Activated CD4-positive, CD25-positive, alpha-beta regulatory T cell (primary cell): ENCODE data around the gene TCF12.
A peak's percentile ranks its signal among the peaks of the same experiment; 100 is the strongest.

Source experiments
- DNase-seq, 4 experiments: peaks; one replicate each; lab custom pipeline; 2025; lab: John Stamatoyannopoulos, UW

The TCF12 gene

DNA sequence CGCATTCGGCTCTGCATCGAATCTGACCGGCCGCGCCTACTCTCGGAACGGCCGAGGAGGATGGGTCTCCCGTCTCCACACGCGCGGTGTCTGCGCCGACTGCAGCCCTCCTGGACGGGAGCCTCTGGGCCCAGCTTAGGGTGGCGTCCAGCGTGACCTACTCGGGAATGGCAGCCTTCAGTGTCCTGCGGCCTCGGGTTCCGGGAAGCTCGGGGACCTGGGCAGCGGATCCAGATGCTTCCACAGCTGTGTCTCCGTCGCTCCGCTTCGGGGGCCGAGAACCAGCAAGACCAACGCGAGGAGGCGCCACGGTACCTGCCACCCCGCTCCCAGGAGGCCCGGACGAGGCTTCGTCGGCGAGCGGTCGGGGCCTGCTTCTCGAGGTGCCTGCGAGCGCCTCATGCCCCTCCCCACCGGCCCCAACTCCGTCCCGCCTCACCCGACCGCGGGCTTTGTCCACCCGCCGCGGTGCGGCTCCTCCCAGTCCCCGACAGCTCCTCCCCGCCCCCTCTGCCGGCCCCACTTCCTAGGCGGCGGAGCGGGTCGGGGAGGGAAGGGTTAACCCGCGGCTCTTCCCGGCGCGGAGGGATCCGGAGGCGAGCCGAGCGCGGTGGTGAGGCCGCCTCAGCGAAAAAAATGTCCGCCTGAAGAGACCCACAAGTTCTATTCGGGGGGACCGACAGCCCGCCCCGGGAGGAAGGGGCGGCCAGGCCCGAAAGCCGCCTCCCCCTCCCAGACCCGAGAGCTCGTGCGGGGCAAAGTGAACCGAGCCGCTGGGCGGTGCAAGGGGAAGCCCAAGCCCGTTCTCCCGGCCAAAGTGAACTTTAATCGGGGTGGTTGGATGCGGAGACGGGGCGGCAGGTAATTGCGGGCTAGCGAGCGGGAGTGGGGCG, at the start of gene TCF12:
TSS of gene TCF12 (plus strand) at position 599 of the 893 bp plus-strand sequence. CDS start 1,270 bp downstream, outside the sequence.
- DNase-seq: peak; percentile 67 to 87 (median 78)

DNA sequence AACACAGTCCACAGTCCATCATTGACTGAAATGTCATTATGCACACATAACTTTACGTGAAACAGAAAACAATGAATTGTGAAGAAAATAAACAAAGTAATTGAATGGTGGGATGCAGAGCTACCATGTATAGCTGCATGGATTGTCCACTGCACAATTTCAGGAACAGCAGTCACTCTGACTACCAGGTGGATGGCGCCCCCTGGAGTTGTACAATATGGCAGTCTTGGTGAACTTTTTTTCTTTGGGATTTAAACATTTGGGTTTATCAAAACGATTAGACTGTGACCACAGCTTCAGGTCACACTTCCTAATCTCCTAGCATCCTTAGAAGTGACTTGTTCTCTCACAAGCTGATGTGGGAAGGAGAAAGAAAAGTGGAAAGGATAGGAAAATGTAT, 48.9 kb upstream of the TCF12 start:
- peak in 1 of 4 experiments; percentile 4 for DNase-seq

GRCh38 chr15:56871185-56871584, 47.3 kb upstream of the TCF12 start:
- no peak for DNase-seq

DNA sequence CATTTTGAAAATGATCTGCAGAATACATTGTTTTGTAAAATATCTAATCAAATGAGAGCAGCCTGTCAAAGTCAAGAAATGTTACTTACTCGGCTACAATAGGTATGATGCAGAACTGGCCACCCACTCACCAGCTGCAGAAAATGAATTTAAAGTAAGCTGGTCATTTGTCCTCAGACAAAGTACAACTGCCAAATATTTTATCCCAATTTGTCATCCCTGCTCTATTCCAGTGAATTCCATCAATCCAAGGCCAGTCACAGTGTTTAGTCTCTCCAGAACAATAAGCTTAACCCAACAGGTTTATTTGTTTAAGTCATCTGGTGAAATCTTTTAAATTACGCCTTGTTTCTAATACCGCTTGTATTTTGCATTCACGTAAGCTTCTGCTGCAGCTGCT, 46.6 kb upstream of the TCF12 start:
- DNase-seq: no peak

DNA sequence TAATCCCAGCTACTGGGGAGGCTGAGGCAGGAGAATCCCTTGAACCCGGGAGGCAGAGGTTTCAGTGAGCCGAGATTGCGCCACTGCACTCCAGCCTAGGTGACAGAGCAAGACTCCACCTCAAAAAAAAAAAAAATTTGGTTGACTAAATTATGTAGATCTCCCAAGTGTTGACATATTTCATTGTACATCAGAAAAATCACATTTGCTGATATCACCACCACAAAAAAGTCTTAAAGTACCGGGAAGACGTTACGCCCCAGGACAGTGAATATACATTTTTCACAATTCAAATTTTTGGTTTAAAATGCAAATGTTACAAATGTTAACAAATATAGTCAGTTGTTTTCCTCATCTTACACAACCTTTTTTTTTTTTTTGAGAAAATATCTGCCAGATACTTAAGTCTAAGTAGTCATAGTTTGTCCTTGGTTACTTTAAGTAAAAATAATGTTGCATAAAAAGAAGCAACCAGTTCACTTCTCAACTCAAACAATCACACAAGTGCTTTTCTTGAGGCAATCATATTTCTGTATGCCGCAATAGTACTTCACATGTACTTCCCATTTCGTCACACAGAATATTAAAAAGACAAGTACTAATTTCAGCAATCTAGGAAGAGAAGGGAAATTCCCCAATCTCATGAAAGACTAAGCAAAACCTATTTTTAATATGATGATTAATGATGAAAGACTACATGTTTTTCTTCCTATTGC, 41.0 kb upstream of the TCF12 start:
- no peak for DNase-seq

DNA sequence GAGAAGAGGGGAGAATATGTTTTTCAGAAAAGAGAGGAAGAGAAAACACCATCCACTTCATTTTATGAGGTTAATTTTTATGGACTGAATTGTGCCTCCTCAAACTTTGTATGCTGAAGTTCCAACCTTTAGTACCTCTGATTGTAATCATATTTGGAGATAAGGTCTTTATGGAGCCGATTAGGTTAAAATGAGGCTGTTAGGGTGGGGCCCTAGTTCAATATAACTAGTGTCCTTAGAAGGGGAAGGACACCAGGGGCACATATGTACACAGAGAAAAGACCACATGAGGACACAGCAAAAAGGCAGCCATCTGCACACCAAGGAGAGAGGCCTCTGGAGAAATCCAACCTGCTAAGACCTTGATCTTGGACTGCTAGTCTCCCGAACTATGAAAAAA, 38.9 kb upstream of the TCF12 start:
- DNase-seq: no peak

DNA sequence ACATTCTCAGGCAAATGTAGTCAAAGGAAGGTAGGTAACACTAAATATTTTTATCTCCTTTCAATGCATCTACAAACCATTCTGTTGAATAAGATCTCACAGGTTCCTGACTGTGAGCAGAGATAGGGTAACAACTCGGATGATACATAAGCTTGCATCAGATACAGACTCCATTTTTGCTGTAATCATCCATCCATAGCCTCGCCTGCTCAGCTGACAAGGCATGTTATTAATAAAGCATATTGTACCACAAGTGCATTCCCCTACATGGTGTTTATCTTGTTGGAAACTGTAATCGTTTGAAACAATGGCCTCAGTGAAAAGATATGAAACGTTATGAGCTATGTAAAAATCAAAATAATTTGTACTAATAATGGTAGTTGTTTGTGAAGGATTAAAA, 35.4 kb upstream of the TCF12 start:
- DNase-seq: no peak

DNA sequence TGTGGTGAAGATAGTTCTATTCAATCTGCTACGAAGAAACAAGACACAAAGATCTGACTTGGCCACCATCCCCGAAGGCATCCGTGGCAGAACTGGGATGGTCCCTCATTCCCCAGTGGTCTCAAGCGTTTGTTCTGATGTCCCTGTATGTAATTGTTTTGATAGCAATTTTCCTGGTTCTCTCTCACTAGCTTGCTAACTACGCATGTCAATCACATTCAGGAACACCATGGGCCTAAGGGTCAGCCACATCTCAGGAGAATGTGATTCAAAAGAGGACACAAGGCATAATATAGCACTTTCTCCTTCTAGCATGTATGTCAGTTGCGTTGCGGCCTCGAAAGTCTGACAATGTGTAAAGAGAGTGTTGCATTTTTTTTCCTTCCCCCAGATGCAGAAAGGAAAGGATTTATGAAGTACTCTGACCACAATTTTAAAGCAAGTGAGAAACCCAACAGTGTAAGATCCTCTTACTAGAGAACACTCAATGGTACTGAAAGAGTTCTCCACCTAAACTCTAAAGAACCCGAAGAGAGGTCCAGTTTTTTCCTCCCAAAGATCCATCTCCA, 32.0 kb upstream of the TCF12 start:
- no peak for DNase-seq

DNA sequence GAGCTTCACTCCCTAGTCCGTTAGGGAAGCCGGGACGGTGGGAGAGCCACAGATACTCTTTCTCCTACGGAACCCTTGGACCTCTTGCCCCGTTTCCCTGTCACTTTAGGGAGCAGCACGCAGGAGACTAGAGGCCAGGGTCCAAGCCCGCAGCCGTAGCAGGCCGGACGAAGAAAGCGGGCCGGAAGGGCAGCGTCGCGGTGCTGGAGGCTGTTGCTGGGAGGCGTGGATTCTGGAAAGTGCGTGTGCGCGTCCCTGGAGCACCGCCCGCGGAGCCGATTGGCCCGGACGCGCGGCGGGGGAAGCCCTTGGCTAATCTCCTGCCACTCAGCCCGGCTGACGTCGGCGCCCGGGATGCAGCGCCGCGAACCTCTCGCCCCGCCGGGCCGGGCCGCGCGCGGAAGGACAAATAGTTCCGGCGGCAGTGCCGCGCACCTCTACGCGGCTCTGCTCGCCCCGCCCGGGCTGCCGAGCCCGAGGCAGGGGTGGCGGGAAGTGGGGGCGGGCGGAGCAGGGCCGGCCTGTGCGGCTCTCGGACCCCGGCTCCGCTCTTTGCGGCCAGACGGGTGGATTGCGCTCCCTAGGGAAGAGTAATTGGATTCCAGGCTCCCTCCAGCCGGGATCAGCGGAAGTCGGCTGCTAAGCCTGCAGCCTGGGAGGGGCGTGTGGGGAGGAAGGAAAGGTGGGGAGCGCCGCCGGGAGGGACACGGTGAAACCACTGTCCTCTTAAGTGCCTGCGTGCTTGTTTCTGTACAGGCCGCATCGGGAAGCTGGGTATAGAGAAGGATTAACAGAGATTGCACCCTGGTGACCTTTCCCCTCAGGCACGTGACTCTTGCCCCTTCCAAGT, 31.3 kb upstream of the TCF12 start:
- DNase-seq: peak; percentile 53 to 58 (median 55)

DNA sequence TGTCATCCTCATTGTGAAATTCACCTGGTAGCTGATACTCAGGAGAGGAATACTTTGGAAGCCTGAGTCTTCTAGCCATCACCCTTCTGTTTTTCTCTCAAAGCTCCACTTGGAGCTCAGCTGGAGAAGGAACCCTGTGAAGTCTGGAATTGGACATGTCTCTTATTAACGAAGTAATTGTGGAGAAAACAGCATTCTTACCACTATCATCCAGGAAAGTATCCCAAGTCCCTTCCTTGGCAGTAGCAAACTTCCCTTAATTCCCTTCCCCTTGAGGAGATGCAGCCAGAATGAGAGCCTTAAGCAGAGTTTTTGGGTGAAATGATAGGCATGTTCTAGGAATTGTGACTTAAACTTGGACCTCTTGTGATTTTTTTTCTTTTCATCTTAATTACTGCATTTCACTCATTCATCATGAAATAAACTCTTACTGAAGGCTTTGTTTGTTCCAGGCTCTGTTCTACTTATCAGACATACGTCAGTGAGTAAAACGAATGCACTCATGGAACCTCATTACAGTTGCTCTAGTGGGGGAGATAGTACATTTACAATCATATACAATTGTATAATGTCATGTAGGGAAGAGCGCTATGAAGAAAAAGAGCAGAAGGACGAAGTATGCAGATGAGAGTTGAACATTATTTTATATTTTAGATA, 30.5 kb upstream of the TCF12 start:
- no peak for DNase-seq

DNA sequence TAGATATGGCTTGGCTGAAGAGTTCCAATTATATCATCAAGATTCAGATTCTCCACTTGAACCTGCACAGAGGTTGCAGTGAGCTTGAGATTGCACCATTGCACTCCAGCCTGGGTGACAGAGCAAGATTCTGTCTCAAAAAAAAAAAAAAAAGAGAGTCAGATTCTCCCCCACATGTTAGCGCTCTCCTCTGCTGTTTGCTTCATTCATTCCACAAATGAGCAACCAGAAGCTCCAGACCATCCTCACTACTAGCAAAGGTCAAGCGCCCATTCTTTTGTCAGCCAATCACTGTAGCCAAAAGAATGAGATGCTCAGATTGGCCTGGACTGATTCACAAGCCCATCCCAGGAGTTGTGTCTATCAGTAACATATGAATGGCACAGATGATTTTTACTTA, 28.4 kb upstream of the TCF12 start:
- no peak for DNase-seq

DNA sequence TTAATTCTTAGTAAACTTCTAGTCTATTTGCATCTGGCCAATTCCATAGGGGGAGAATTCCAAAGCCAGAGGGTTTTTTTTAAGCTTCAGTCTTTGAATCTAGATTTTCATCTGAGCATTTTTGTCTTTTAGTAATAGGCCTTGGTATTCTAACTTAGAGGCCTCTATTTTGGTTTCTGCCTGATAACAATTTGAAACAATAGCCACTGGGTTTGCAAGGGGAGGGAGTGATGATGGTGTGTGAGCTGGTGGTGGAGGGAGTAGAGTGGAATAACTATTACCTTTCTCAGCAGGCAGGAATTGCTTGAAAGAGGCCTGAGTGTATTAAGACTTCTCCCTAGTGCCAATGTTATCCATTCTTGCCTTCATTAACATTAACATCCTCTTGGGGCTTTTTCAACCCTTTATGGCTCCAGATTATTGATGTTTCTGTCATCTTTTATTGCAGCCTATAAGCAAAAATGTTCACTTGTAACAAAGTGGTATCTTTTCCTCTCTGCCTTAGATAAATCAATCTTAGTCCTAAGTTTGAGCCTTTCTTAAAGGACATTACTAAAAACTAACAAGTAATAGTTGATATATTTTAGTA, 26.5 kb upstream of the TCF12 start:
- DNase-seq: no peak

DNA sequence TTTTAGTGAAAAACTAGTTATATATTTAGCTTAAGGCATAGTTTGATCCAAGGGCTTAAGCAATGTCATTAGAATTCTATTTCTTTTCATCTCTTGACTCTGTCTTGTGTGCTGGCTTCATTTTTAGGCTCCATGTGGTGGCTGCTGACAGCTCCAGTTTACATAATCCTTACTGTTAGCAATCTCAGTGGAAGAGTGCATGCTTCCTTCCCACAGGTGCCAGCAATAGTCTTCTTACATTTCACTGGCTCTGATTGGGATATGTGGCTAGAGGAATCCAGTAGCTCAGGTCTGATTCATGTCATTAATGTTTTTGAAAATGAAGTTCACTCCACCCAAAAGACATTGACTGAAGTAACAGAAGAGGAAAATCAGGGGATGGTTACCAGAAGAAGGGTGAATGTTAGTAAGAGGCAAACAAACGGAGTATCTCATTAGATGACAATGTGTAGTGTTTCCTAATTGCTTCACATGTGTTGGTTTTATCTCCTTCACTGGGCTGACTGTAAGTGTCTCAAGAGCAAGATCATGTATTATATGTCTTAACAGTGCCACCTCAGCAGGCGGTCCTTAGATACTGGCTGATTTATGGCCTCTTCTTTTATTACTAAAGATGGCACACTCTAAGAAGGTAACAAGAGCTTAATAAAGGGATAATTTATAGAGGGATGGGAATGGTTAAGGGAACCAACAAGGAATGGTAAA, 25.6 kb upstream of the TCF12 start:
- DNase-seq: no peak

DNA sequence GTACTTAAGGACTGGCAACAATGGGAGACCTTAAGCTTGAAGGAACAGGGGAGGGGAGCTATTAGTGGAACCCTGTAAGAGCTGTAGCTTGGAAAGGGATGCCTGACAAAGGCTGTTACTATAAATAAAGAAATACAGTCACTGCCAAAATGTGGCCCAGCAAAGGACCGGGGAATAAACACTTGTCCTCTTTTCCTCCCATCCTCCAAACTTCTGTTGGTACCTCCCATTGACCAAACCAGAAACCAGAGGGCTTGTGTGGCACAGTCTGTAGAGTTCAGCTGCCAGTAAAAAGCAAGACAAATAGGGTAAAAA, 25.1 kb upstream of the TCF12 start:
- DNase-seq: no peak

DNA sequence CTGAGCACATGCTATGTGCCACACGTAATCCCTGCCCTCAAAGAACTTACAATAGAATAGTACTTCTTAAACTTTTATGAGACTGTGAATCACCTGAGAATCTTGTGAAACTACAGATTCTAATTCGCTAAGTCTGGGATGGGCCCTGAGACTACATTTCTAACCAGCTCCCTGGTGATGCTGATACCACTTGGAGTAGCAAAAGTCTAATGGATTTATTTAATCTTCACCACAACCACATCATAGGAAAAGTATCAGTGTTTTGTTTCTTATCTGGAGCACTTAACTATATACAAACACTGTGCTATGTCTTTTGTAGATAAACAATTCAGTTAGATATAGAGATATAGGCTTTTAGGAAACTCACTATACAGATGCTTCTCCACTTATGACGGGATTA, 23.8 kb upstream of the TCF12 start:
- no peak for DNase-seq

- DNase-seq: no peak
Measured at GRCh38 chr15:56901931-56902330, 16.5 kb upstream of the TCF12 start.

GRCh38 chr15:56906766-56907165, 11.7 kb upstream of the TCF12 start:
- DNase-seq: no peak

GRCh38 chr15:56910801-56911200, 7.6 kb upstream of the TCF12 start:
- DNase-seq: no peak

DNA sequence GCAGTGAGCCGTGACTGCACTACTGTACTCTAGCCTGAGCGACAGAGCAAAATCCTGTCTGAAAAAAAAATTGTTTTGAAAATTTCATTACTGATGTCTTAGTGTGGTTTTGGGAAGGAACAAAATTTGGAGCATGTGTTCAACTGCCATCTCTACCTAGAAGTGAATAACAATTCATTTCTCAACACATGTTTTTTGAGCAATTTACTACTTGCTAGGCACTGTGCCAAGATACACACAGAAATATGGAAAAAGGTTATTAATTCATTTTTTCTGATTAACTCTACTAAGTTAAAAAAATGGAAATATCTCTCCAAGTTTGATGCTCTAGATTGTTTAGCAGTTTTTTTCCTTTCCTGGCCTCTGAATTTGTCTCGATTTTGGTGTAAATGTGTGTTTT, 5.2 kb upstream of the TCF12 start:
- DNase-seq: no peak

DNA sequence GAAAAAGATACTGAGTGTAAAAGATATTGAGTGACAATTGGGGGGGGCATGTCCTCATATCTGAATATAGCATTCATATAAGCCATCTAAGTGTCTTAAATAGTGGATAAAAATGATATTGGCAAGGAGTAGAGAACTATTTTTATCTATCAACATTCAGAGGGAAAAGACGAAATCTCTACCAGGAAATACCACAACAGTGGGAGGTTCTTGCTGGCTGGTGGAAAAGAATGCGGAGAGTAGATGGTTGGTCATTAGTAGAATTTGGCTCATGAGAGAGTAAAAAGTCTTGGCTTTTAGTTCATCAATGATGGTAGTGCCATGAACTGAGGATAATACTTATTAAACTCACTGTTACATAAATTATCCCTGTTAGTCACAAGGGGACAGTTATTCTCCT, 4.8 kb upstream of the TCF12 start:
- no peak for DNase-seq

DNA sequence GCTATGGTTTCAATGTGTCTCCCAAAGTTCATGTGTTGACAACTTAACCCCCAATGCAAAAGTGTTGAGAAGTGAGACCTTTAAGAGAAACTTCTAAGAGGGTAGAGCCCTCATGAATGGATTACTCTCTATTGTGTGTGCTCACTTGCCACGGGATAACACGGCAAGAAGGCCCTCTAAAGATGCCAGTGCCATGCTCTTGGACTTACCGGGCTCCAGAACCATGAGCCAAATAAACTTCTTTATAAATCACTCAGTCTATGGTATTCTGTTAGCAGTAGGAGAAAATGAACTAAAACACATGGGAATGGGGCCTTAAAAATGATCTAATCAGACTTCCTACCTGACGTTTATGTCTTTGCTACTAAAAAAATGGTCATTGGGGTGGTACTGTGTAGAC, 2.6 kb upstream of the TCF12 start:
- DNase-seq: no peak
